ENCODE data around the gene CYSLTR2. TPM values are rescaled to one million over a fixed set of nuclear protein-coding genes. Genes with fewer than 3 reads are reported as not detected.

Gene CYSLTR2
- total RNA-seq, 2 donors from 2014 or later = 0.10 to 0.80 TPM

- Histone ChIP-seq H3K27me3 (no peaks in the 10 kb centered on the region), H3K4me1 (no peaks in the 10 kb centered on the region), H3K9me3 (no peaks in the 10 kb centered on the region), H3K4me3 (no peak overlapping the region), H3K36me3 (no peaks in the 10 kb centered on the region), H3K9ac (ENCODE audit: low read depth in 2 of 2, low read length in 2 of 2) (no peak overlapping the region), H3K27ac (no peak overlapping the region)
- intact Hi-C loops (cut with DNase I) = loop anchor here (5.0 kb wide), 1 partner anchor 51 kb away; no protein-coding TSS in a partner anchor
- TF ChIP-seq CTCF (IDR thresholded peaks at IDR 0.05) = no peak
- no peak for DNase-seq
Measured at GRCh38 chr13:48648446-48648845, 5.3 kb upstream of the CYSLTR2 start.

GRCh38 chr13:48652851-48653471 is 768 bp upstream of the CYSLTR2 start:
- H3K27ac ChIP-seq = peak overlapping the region; percentile 7
- no peaks in the 10 kb centered on the region for H3K4me1 ChIP-seq
- no peak overlapping the region for H3K4me3 ChIP-seq
- intact Hi-C loops (cut with DNase I) = no loop called here
- H3K9me3 ChIP-seq = no peaks in the 10 kb centered on the region
- H3K36me3 ChIP-seq = no peaks in the 10 kb centered on the region
- no peak overlapping the region for H3K9ac ChIP-seq (ENCODE audit: low read depth in 2 of 2, low read length in 2 of 2)
- DNase-seq = no peak
- TF ChIP-seq CTCF (IDR thresholded peaks at IDR 0.05) = no peak
- no peaks in the 10 kb centered on the region for H3K27me3 ChIP-seq

GRCh38 chr13:48654511-48654910 is 782 bp downstream of the CYSLTR2 start:
- intact Hi-C loops (cut with DNase I) = no loop called here
- H3K27ac ChIP-seq = no peak overlapping the region
- no peaks in the 10 kb centered on the region for H3K4me1 ChIP-seq
- no peak overlapping the region for H3K9ac ChIP-seq (ENCODE audit: low read depth in 2 of 2, low read length in 2 of 2)
- no peak overlapping the region for H3K4me3 ChIP-seq
- no peaks in the 10 kb centered on the region for H3K36me3 ChIP-seq
- no peak for DNase-seq
- no peaks in the 10 kb centered on the region for H3K9me3 ChIP-seq
- no peaks in the 10 kb centered on the region for H3K27me3 ChIP-seq
- TF ChIP-seq CTCF (IDR thresholded peaks at IDR 0.05) = no peak

GRCh38 chr13:48655291-48655690 is 1.6 kb downstream of the CYSLTR2 start:
- H3K9me3 ChIP-seq = no peaks in the 10 kb centered on the region

GRCh38 chr13:48656608-48657007 is 2.9 kb downstream of the CYSLTR2 start:
- no peak overlapping the region for H3K9ac ChIP-seq (ENCODE audit: low read depth in 2 of 2, low read length in 2 of 2)
- intact Hi-C loops (cut with DNase I) = no loop called here
- DNase-seq = no peak
- H3K27ac ChIP-seq = no peak overlapping the region
- no peaks in the 10 kb centered on the region for H3K27me3 ChIP-seq
- no peaks in the 10 kb centered on the region for H3K9me3 ChIP-seq
- no peaks in the 10 kb centered on the region for H3K4me1 ChIP-seq
- H3K4me3 ChIP-seq = no peak overlapping the region
- no peak for TF ChIP-seq CTCF (IDR thresholded peaks at IDR 0.05)
- H3K36me3 ChIP-seq = no peaks in the 10 kb centered on the region

More at GRCh38 chr13:48655291-48655690, 1.6 kb downstream of the CYSLTR2 start:
- no peak overlapping the region for H3K27ac ChIP-seq
- no peak overlapping the region for H3K4me3 ChIP-seq
- H3K4me1 ChIP-seq = no peaks in the 10 kb centered on the region
- no peaks in the 10 kb centered on the region for H3K36me3 ChIP-seq
- no peak for DNase-seq
- no peak for TF ChIP-seq CTCF (IDR thresholded peaks at IDR 0.05)
- H3K9ac ChIP-seq (ENCODE audit: low read depth in 2 of 2, low read length in 2 of 2) = no peak overlapping the region
- intact Hi-C loops (cut with DNase I) = no loop called here
- H3K27me3 ChIP-seq = no peaks in the 10 kb centered on the region

Data from colonic mucosa (tissue), 4 donors.